ENCODE data around the gene NUDT13.

Gene NUDT13

GRCh38 chr10:73110345-73110849, at the start of gene NUDT13:
Gene NUDT13, plus strand, starts transcription at chr10:73110455. Its CDS starts 3,911 bp downstream, at chr10:73114366.
- peak; percentile 86 for DNase-seq

GRCh38 chr10:73060738-73061635, 49.3 kb upstream of the NUDT13 start:
- DNase-seq, result no peak

- no peak for DNase-seq
Observed at GRCh38 chr10:73061743-73062142, 48.5 kb upstream of the NUDT13 start.

- no peak for DNase-seq
Observed at GRCh38 chr10:73065441-73065840, 44.8 kb upstream of the NUDT13 start.

- no peak for DNase-seq
Observed at GRCh38 chr10:73073627-73074026, 36.6 kb upstream of the NUDT13 start.

- DNase-seq, result no peak
Observed at GRCh38 chr10:73075829-73076228, 34.4 kb upstream of the NUDT13 start.

GRCh38 chr10:73076360-73077183, 33.7 kb upstream of the NUDT13 start:
- DNase-seq, result no peak

GRCh38 chr10:73079779-73080541, 30.3 kb upstream of the NUDT13 start:
- DNase-seq, result no peak

GRCh38 chr10:73083221-73083620, 27.0 kb upstream of the NUDT13 start:
- no peak for DNase-seq

GRCh38 chr10:73084209-73084608, 26.0 kb upstream of the NUDT13 start:
- DNase-seq, result no peak

GRCh38 chr10:73086816-73087215, 23.4 kb upstream of the NUDT13 start:
- no peak for DNase-seq

GRCh38 chr10:73088304-73088703, 22.0 kb upstream of the NUDT13 start:
- DNase-seq, result no peak

- no peak for DNase-seq
Observed at GRCh38 chr10:73092830-73093229, 17.4 kb upstream of the NUDT13 start.

- DNase-seq, result no peak
Observed at GRCh38 chr10:73093922-73094850, 16.1 kb upstream of the NUDT13 start.

- no peak for DNase-seq
Observed at GRCh38 chr10:73094986-73095480, 15.2 kb upstream of the NUDT13 start.

GRCh38 chr10:73095481-73096021, 14.7 kb upstream of the NUDT13 start:
- peak; percentile 72 for DNase-seq

- DNase-seq, result peak; percentile 85
Observed at GRCh38 chr10:73096041-73096448, 14.2 kb upstream of the NUDT13 start.

- peak; percentile 99 for DNase-seq
Observed at GRCh38 chr10:73096449-73097304, 13.6 kb upstream of the NUDT13 start, which contains the start of gene P4HA1. Gene P4HA1, minus strand, starts transcription at chr10:73096866. Its CDS starts 21,983 bp downstream, at chr10:73074883.

GRCh38 chr10:73097305-73097670, 13.0 kb upstream of the NUDT13 start:
- no peak for DNase-seq

- DNase-seq, result no peak
Observed at GRCh38 chr10:73099141-73099540, 11.1 kb upstream of the NUDT13 start.
